ENCODE results near the gene AGBL1. TPM values are rescaled to one million over a fixed set of nuclear protein-coding genes. Genes with fewer than 3 reads are reported as not detected.

AGBL1 gene
- total RNA-seq, 6 experiments from 2014 or later, result not detected

DNA sequence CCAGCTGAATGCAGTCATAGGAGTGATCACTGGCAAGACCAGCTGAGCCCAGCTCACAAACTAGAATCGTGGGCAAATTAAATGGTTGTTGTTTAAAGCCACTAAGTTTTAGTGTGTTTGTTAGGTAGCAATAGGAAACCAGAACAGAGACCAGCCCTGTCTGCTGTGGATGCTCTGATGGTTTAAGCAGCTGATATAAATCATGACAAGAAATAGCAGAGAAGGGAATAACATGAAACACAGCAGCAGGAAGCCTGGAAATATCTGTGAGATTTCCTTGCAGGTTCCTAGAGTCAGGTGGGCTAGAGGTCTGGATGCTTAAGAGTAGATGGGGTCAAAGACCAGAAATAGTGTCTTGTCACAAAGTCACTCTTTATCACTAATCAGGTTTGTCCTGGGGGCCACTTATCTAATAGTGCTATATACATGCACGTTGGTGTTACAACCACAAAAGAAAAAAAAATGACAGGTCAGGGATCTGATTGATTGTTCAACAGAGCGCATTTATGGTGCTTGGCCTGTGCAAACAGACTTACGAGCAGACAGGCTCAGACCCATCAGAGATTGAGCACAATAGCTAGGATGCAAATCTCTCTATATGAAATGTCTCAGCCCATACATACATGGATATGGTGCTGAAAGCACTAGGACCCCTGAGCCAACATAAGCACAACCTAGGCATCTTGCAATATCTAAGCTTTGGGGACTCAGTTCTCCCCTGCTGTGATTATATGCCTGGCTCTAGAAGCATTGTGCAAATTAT lies 967.7 kb downstream of the AGBL1 start:
- TF ChIP-seq, protein P1, sequence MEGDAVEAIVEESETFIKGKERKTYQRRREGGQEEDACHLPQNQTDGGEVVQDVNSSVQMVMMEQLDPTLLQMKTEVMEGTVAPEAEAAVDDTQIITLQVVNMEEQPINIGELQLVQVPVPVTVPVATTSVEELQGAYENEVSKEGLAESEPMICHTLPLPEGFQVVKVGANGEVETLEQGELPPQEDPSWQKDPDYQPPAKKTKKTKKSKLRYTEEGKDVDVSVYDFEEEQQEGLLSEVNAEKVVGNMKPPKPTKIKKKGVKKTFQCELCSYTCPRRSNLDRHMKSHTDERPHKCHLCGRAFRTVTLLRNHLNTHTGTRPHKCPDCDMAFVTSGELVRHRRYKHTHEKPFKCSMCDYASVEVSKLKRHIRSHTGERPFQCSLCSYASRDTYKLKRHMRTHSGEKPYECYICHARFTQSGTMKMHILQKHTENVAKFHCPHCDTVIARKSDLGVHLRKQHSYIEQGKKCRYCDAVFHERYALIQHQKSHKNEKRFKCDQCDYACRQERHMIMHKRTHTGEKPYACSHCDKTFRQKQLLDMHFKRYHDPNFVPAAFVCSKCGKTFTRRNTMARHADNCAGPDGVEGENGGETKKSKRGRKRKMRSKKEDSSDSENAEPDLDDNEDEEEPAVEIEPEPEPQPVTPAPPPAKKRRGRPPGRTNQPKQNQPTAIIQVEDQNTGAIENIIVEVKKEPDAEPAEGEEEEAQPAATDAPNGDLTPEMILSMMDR (IDR thresholded peaks at IDR 0.05), result no peak
- no peak for DNase-seq
- Mint-ChIP-seq H3K9me3 (no peaks in the 10 kb centered on the region; the same call in 1 of the 2 replicates), H3K4me3 (no peak overlapping the region), H3K36me3 (ENCODE audit: low read depth) (no peaks in the 10 kb centered on the region), H3K4me1 (ENCODE audit: low read depth) (peaks cover 6% of the 10 kb centered on the region; the same call in 1 of the 2 replicates), H3K27me3 (ENCODE audit: insufficient read depth) (no peaks in the 10 kb centered on the region), H3K27ac (no peak overlapping the region)

Data from HFFc6 (cell line).